HepG2 (cell line): ENCODE results near the gene ZG16B. TPM values are rescaled to one million over a fixed set of nuclear protein-coding genes. Genes with fewer than 3 reads are reported as not detected.

ENCODE experiments used
- E2F2 ChIP-seq: sonication (generic); formaldehyde crosslinking; IDR thresholded peaks from 2 replicates; pipeline ENCODE4 v1.4.0; 2020; ENCODE audit warnings: missing genetic modification reagents, borderline replicate concordance
- E2F5 ChIP-seq: sonication (generic); formaldehyde crosslinking; conservative IDR thresholded peaks from 2 replicates; pipeline ENCODE4 v1.4.0; 2020; ENCODE audit warnings: missing genetic modification reagents
- FOXK2 ChIP-seq: fragments of 450-650 bp; IDR thresholded peaks from 2 replicates; pipeline ENCODE4 v1.6.1; 2016
- KDM4B ChIP-seq: sonication (generic); formaldehyde crosslinking; IDR thresholded peaks from 2 replicates; pipeline ENCODE4 v1.4.0; 2020; ENCODE audit warnings: missing genetic modification reagents
- MATR3 ChIP-seq: sonication (generic); formaldehyde crosslinking; IDR thresholded peaks from 2 replicates; pipeline ENCODE4 v1.4.0; 2020; ENCODE audit warnings: missing genetic modification reagents
- MAZ ChIP-seq, 2 experiments: sonication (generic) in 1 of 2; formaldehyde crosslinking in 1 of 2; IDR thresholded peaks; 2 replicates each; pipeline versions ENCODE4 v1.5.0 to v1.6.1; 2012 to 2020; ENCODE audit warnings: low read depth in 2 of 2, mild to moderate bottlenecking in 2 of 2, borderline replicate concordance in 1 of 2, improper control_type of control experiment in 1 of 2, low read length in 1 of 2, missing genetic modification reagents in 1 of 2, moderate library complexity in 1 of 2
- MEF2D ChIP-seq: sonication (generic); formaldehyde crosslinking; IDR thresholded peaks from 2 replicates; pipeline ENCODE4 v1.5.1; 2020; ENCODE audit warnings: mild to moderate bottlenecking, missing genetic modification reagents
- MTA1 ChIP-seq: sonication (generic); formaldehyde crosslinking; IDR thresholded peaks from 2 replicates; pipeline ENCODE4 v1.4.0; 2020; ENCODE audit warnings: missing genetic modification reagents, mild to moderate bottlenecking, borderline replicate concordance
- NFYB ChIP-seq: sonication (generic); formaldehyde crosslinking; IDR thresholded peaks from 2 replicates; pipeline ENCODE4 v1.4.0; 2020; ENCODE audit warnings: missing genetic modification reagents
- POGK ChIP-seq: sonication (generic); formaldehyde crosslinking; conservative IDR thresholded peaks from 2 replicates; pipeline ENCODE4 v1.8.0; 2022; ENCODE audit warnings: mild to moderate bottlenecking, moderate library complexity, missing genetic modification reagents
- PREB ChIP-seq: sonication (generic); formaldehyde crosslinking; IDR thresholded peaks from 2 replicates; pipeline ENCODE4 v1.4.0; 2020; ENCODE audit warnings: missing genetic modification reagents
- RXRA ChIP-seq: sonication (generic); formaldehyde crosslinking; IDR thresholded peaks from 2 replicates; pipeline ENCODE4 v1.5.1; 2020; ENCODE audit warnings: missing genetic modification reagents
- SALL2 ChIP-seq: sonication (generic); formaldehyde crosslinking; IDR thresholded peaks from 2 replicates; pipeline ENCODE4 v1.8.1; 2023; ENCODE audit warnings: mild to moderate bottlenecking, missing genetic modification reagents, inconsistent platforms
- SAP130 ChIP-seq: IDR thresholded peaks from 2 replicates; pipeline ENCODE4 v1.6.1; 2016; ENCODE audit warnings: low read depth
- SIX1 ChIP-seq: sonication (generic); formaldehyde crosslinking; IDR thresholded peaks from 2 replicates; pipeline ENCODE4 v1.4.0; 2020; ENCODE audit warnings: missing genetic modification reagents, borderline replicate concordance
- TGIF2 ChIP-seq: IDR thresholded peaks from 2 replicates; pipeline ENCODE4 v1.6.1; 2016; ENCODE audit warnings: control low read depth, missing compliant biosample characterization
- THAP11 ChIP-seq: IDR thresholded peaks from 2 replicates; pipeline ENCODE4 v1.6.1; 2016; ENCODE audit warnings: missing biosample characterization, missing genetic modification reagents
- ZBTB21 ChIP-seq: sonication (generic); formaldehyde crosslinking; IDR thresholded peaks from 2 replicates; pipeline ENCODE4 v1.4.0; 2020; ENCODE audit warnings: missing genetic modification reagents
- ZFP36L1 ChIP-seq: sonication (generic); formaldehyde crosslinking; IDR thresholded peaks from 2 replicates; pipeline ENCODE4 v1.8.0; 2022; ENCODE audit warnings: mild to moderate bottlenecking, missing genetic modification reagents, moderate library complexity
- ZNF121 ChIP-seq: sonication (generic); formaldehyde crosslinking; IDR thresholded peaks from 2 replicates; pipeline ENCODE4 v1.5.0; 2020; ENCODE audit warnings: mild to moderate bottlenecking, missing genetic modification reagents
- ZNF296 ChIP-seq: sonication (generic); formaldehyde crosslinking; conservative IDR thresholded peaks from 2 replicates; pipeline ENCODE4 v1.5.0; 2020; ENCODE audit warnings: mild to moderate bottlenecking, missing genetic modification reagents
- ZNF362 ChIP-seq: sonication (generic); formaldehyde crosslinking; IDR thresholded peaks from 2 replicates; pipeline ENCODE4 v1.4.0; 2020; ENCODE audit warnings: missing genetic modification reagents, mild to moderate bottlenecking, borderline replicate concordance
- ZNF431 ChIP-seq: sonication (generic); formaldehyde crosslinking; IDR thresholded peaks from 2 replicates; pipeline ENCODE4 v1.9.0; 2022; ENCODE audit warnings: missing genetic modification reagents, low read depth, mild to moderate bottlenecking, borderline replicate concordance
- polyA plus RNA-seq, 8 experiments: library from polyadenylated mRNA; depleted of rRNA in 3 of 8; stranded (reverse) in 7 of 8; unstranded in 1 of 8; fragments of >200 nt; fragmentation: Illumina TruSeq in 4 of 8; extraction: Trizol in 4 of 8; gene quantifications; 2 replicates each; pipeline versions ENCODE4 v1.2.1 to v1.2.3, GENCODE V29; 2011 to 2016; ENCODE audit warnings: low read depth in 4 of 8, missing spikeins in 1 of 8, mixed read lengths in 1 of 8; ENCODE audit not compliant: insufficient read depth in 1 of 8
- total RNA-seq, 5 experiments: library from RNA; depleted of rRNA; stranded (reverse); fragments of >200 nt; fragmentation: Illumina TruSeq; extraction: Trizol; gene quantifications; 2 replicates each; pipeline ENCODE4 v1.2.3, GENCODE V29; 2016; ENCODE audit warnings: low read depth in 1 of 5

The ZG16B gene
- total and polyA plus RNA-seq, 2 of the 13 experiments (the other 11 are each of a cell fraction or from before 2014, with no cell fraction given), result 1.5 to 11.3 TPM

- TF ChIP-seq E2F5 (CRISPR knock-in tag) (no peak), ZNF121 (CRISPR knock-in tag) (no peak), ZBTB21 (CRISPR knock-in tag) (peak; percentile 73; the same call in 1 of the 2 replicates), MATR3 (no peak), THAP11 (CRISPR knock-in tag) (peak; percentile 89), PREB (no peak), ZNF431 (CRISPR knock-in tag) (no peak), SIX1 (no peak), MEF2D (CRISPR knock-in tag) (0 out of 2 replicates have a peak, but pooled peaks have one; percentile 58), ZNF362 (CRISPR knock-in tag) (no peak), ZNF296 (no peak), MTA1 (CRISPR knock-in tag) (no peak), RXRA (peak; percentile 82), SAP130 (CRISPR knock-in tag) (peak; percentile 77), MAZ (IDR thresholded peaks at IDR 0.05; ENCODE audit: borderline replicate concordance, low read depth, low read length) (no peak), MAZ (CRISPR knock-in tag; IDR thresholded peaks at IDR 0.05; ENCODE audit: low read depth) (peak; percentile 92), POGK (peak; percentile 70; the same call in 1 of the 2 replicates), TGIF2 (CRISPR knock-in tag) (no peak), NFYB (CRISPR knock-in tag) (no peak), ZFP36L1 (0 out of 2 replicates have a peak, but pooled peaks have one; percentile 48), SALL2 (CRISPR knock-in tag) (peak; percentile 55; the same call in 1 of the 2 replicates), FOXK2 (no peak), E2F2 (CRISPR knock-in tag) (no peak), KDM4B (CRISPR knock-in tag) (0 out of 2 replicates have a peak, but pooled peaks have one; percentile 56)
Observed at GRCh38 chr16:2867987-2868789, 38.1 kb downstream of the ZG16B start (continued).
